Measurements from ENCODE around the gene GPR137B.

- no peak for TF ChIP-seq REST (IDR thresholded peaks at IDR 0.05; ENCODE audit: low read depth)
- no peak for TF ChIP-seq SP1 (IDR thresholded peaks at IDR 0.05; ENCODE audit: low read depth)
- no peak for TF ChIP-seq CTCF (IDR thresholded peaks at IDR 0.05 in 2 of 3, conservative IDR thresholded peaks at IDR 0.05 in 1 of 3; ENCODE audit: borderline replicate concordance in 1 of 3, insufficient read depth in 1 of 3, low read depth in 2 of 3, low read length in 2 of 3)
- TF ChIP-seq POLR2AphosphoS5 (IDR thresholded peaks at IDR 0.05; ENCODE audit: low read depth, low read length): no peak
- TF ChIP-seq ELF1 (IDR thresholded peaks at IDR 0.05; ENCODE audit: borderline replicate concordance, low read depth): no peak
- TF ChIP-seq SRF (IDR thresholded peaks at IDR 0.05; ENCODE audit: low read depth): no peak
- no peak for TF ChIP-seq EZH2 (IDR thresholded peaks at IDR 0.05)
- TF ChIP-seq POLR2A (IDR thresholded peaks at IDR 0.05; ENCODE audit: borderline replicate concordance, extremely low read depth, insufficient read depth, insufficient read length): no peak
- no peak for TF ChIP-seq CEBPB (IDR thresholded peaks at IDR 0.05; ENCODE audit: low read depth)
These were observed 5.5 kb downstream of the GPR137B start for GRCh38 chr1:236147521-236148469.

All from HCT116 (cell line).